ENCODE data around the gene LRRC8D. TPM values are rescaled to one million over a fixed set of nuclear protein-coding genes. Genes with fewer than 3 reads are reported as not detected.

LRRC8D gene
- total and polyA plus RNA-seq, 9 of the 15 experiments (the other 6 are each of a cell fraction or from before 2014, with no cell fraction given), result 3.4 to 53.9 (median 15.9) TPM

- TF ChIP-seq TEAD1 (CRISPR knock-in tag; IDR thresholded peaks at IDR 0.05), result peak in 1 of 2 experiments; percentile 27; a peak in 1 of 4 replicates
- TF ChIP-seq JUND (IDR thresholded peaks at IDR 0.05; ENCODE audit: borderline replicate concordance, low read depth, low read length), result no peak
- TF ChIP-seq JUND (tag; IDR thresholded peaks at IDR 0.05; ENCODE audit: borderline replicate concordance, low read depth, low read length), result no peak
- no peak for TF ChIP-seq HNRNPL (IDR thresholded peaks at IDR 0.05; ENCODE audit: low read depth, low read length)
- no peak for TF ChIP-seq NR0B1 (IDR thresholded peaks at IDR 0.05; ENCODE audit: partially characterized antibody)
- TF ChIP-seq CEBPG (CRISPR knock-in tag; IDR thresholded peaks at IDR 0.05), result no peak
- no peak for TF ChIP-seq CEBPG (tag; conservative IDR thresholded peaks at IDR 0.05 in 1 of 2, IDR thresholded peaks at IDR 0.05 in 1 of 2)
- TF ChIP-seq MECOM (CRISPR knock-in tag; IDR thresholded peaks at IDR 0.05), result no peak
- no peak for TF ChIP-seq ILK (tag; IDR thresholded peaks at IDR 0.05; ENCODE audit: borderline replicate concordance, low read depth)
- TF ChIP-seq ZNF347 (CRISPR knock-in tag; IDR thresholded peaks at IDR 0.05; ENCODE audit: low read depth), result no peak
- no peak for TF ChIP-seq ZNF76 (CRISPR knock-in tag; IDR thresholded peaks at IDR 0.05; ENCODE audit: borderline replicate concordance)
- no peak for TF ChIP-seq CHD4 (IDR thresholded peaks at IDR 0.05; ENCODE audit: insufficient read depth, insufficient replicate concordance, low read depth, low read length, poor library complexity, severe bottlenecking)
- TF ChIP-seq SAP30 (IDR thresholded peaks at IDR 0.05; ENCODE audit: borderline replicate concordance, insufficient read depth, low read depth, low read length, poor library complexity, severe bottlenecking), result no peak
- TF ChIP-seq MLX (CRISPR knock-in tag; conservative IDR thresholded peaks at IDR 0.05), result no peak
- TF ChIP-seq ZNF655 (CRISPR knock-in tag; IDR thresholded peaks at IDR 0.05), result no peak
- TF ChIP-seq SMAD3 (CRISPR knock-in tag; conservative IDR thresholded peaks at IDR 0.05), result 0 out of 2 replicates have a peak, but pooled peaks have one; percentile 25
- TF ChIP-seq NFRKB (IDR thresholded peaks at IDR 0.05; ENCODE audit: low read depth), result no peak
- no peak for TF ChIP-seq ZNF830 (CRISPR knock-in tag; IDR thresholded peaks at IDR 0.05)
These were observed 683 bp downstream of the LRRC8D start (continued) for GRCh38 chr1:89821322-89822108.
